ENCODE measurements around the gene NCKIPSD.

NCKIPSD gene

DNA sequence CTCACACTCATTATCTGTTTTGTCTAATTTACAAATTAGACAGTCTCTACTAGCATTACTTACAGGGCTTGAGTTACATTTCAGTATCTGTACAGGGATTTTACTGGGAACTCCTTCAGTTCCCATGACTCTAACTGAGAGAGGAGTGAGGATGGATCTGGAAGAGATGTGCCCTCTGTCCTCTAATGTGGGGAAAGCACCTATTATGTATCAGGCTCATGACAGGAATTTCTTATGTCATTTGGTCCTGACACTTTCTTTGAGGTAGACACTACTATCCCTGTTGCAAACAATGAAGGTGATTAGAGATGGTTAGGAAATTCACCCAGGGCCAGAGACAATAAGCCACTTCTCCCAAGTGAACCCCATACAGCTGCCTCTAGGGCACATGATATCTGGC lies 10.9 kb upstream of the NCKIPSD start:
- H3K27me3 ChIP-seq (ENCODE audit: control insufficient read depth in 1 of 2, insufficient read depth in 1 of 2, low read length in 2 of 2): no peaks in the 10 kb centered on the region
- H3K4me3 ChIP-seq (ENCODE audit: insufficient read depth in 1 of 2, low read depth in 1 of 2, low read length in 2 of 2): no peak overlapping the region
- H2AK5ac ChIP-seq (ENCODE audit: low read length, severe bottlenecking): no peak overlapping the region
- no peak overlapping the region for H4K8ac ChIP-seq (ENCODE audit: low read length)
- no peaks in the 10 kb centered on the region for H3K9me3 ChIP-seq (ENCODE audit: control insufficient read depth, low read length)
- H3K4ac ChIP-seq (ENCODE audit: low read depth in 1 of 2, low read length in 2 of 2): no peak overlapping the region
- H3K4me1 ChIP-seq (ENCODE audit: control insufficient read depth, insufficient read depth, low read depth, low read length): peaks cover 20% of the 10 kb centered on the region
- H2AFZ ChIP-seq (ENCODE audit: low read depth, low read length): no peak overlapping the region
- H3K14ac ChIP-seq (ENCODE audit: low read length in 2 of 2): no peak overlapping the region
- peak overlapping the region; percentile 31 for H3K9ac ChIP-seq (ENCODE audit: low read length)
- no peak overlapping the region for H2BK120ac ChIP-seq (ENCODE audit: low read depth, low read length)
- no peak overlapping the region for H2BK5ac ChIP-seq (ENCODE audit: low read depth, low read length, poor library complexity, severe bottlenecking)
- H3K79me1 ChIP-seq (replicated peaks; ENCODE audit: low read length, poor library complexity, severe bottlenecking): peaks cover 4% of the 10 kb centered on the region
- H3K27ac ChIP-seq (ENCODE audit: low read length, poor library complexity, severe bottlenecking): peak overlapping the region; percentile 35
- H2BK12ac ChIP-seq (ENCODE audit: low read length in 2 of 2): no peak overlapping the region
- H2BK15ac ChIP-seq (ENCODE audit: low read depth, poor library complexity, severe bottlenecking): no peak overlapping the region
- no peak overlapping the region for H4K91ac ChIP-seq (ENCODE audit: low read length)
- no peak overlapping the region for H3K18ac ChIP-seq (ENCODE audit: low read depth in 1 of 2, low read length in 2 of 2)
- peaks cover 40 to 52% of the 10 kb centered on the region in 2 experiments for H3K36me3 ChIP-seq (ENCODE audit: control insufficient read depth in 1 of 2, insufficient read depth in 2 of 2, low read depth in 1 of 2, low read length in 2 of 2)
- H3K23ac ChIP-seq (ENCODE audit: low read length in 2 of 2): no peak overlapping the region
- DNase-seq: peak; percentile 21
- no peak overlapping the region for H3K4me2 ChIP-seq (ENCODE audit: low read length, poor library complexity, severe bottlenecking)

DNA sequence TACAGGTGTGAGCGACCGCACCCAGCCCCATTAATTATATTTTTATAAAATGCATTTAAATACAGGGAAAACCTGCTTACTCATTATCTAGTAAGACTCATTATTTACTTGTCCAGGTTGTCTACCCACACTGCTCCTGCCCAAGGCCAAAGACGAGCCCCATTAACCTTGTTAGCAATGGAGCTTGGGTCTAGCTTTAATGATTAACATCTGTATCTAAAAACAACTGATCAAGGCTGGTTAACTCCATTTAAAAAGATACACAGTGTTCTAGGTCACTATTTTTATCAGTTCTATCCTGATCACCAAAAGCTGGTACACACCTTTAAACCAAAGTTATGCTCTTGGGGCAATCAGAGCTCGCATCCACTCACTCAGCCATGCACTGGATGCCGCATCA lies 10.4 kb upstream of the NCKIPSD start:
- DNase-seq: no peak
- Histone ChIP-seq H2BK12ac (ENCODE audit: low read length in 2 of 2) (no peak overlapping the region), H4K8ac (ENCODE audit: low read length) (no peak overlapping the region), H3K18ac (ENCODE audit: low read depth in 1 of 2, low read length in 2 of 2) (no peak overlapping the region), H3K27me3 (ENCODE audit: control insufficient read depth in 1 of 2, insufficient read depth in 1 of 2, low read length in 2 of 2) (no peaks in the 10 kb centered on the region), H3K9ac (ENCODE audit: low read length) (peak overlapping the region; percentile 31), H2AFZ (ENCODE audit: low read depth, low read length) (no peak overlapping the region), H3K4ac (ENCODE audit: low read depth in 1 of 2, low read length in 2 of 2) (no peak overlapping the region), H3K4me3 (ENCODE audit: insufficient read depth in 1 of 2, low read depth in 1 of 2, low read length in 2 of 2) (no peak overlapping the region), H2BK15ac (ENCODE audit: low read depth, poor library complexity, severe bottlenecking) (no peak overlapping the region), H3K27ac (ENCODE audit: low read length, poor library complexity, severe bottlenecking) (peak overlapping the region; percentile 35), H3K4me1 (ENCODE audit: control insufficient read depth, insufficient read depth, low read depth, low read length) (peaks cover 19% of the 10 kb centered on the region), H3K14ac (ENCODE audit: low read length in 2 of 2) (no peak overlapping the region), H3K9me3 (ENCODE audit: control insufficient read depth, low read length) (no peaks in the 10 kb centered on the region), H2AK5ac (ENCODE audit: low read length, severe bottlenecking) (no peak overlapping the region), H3K4me2 (ENCODE audit: low read length, poor library complexity, severe bottlenecking) (no peak overlapping the region), H3K79me1 (replicated peaks; ENCODE audit: low read length, poor library complexity, severe bottlenecking) (peaks cover 4% of the 10 kb centered on the region), H4K91ac (ENCODE audit: low read length) (no peak overlapping the region), H3K23ac (ENCODE audit: low read length in 2 of 2) (no peak overlapping the region), H2BK120ac (ENCODE audit: low read depth, low read length) (no peak overlapping the region), H3K36me3 (ENCODE audit: control insufficient read depth in 1 of 2, insufficient read depth in 2 of 2, low read depth in 1 of 2, low read length in 2 of 2) (peaks cover 43 to 55% of the 10 kb centered on the region in 2 experiments), H2BK5ac (ENCODE audit: low read depth, low read length, poor library complexity, severe bottlenecking) (no peak overlapping the region)
- 100% methylated on average over 2 of the region's 5 CpGs for WGBS

DNA sequence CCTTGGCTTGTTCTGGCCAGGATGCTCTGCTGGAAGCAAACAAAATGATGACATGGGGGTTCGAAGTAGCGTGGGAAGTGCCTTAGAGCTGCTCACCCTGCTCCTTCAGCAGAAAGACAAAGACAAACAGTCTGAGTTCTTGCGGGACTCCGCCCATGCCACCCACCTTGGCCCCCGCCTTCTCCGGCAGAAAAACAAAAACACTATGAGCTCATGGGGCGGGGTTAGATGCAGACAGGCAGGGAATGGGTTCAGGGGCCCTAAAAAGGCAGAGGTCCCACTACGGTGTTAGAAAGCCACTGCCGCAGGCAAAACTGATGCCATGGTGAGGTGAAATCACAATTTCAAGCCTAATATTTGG lies 9.7 kb upstream of the NCKIPSD start:
- no peaks in the 10 kb centered on the region for H3K9me3 ChIP-seq (ENCODE audit: control insufficient read depth, low read length)
- peak overlapping the region; percentile 86 for H3K9ac ChIP-seq (ENCODE audit: low read length)
- WGBS: 86% methylated on average over 8 of the region's 9 CpGs
- DNase-seq: peak; percentile 18
- H3K27ac ChIP-seq (ENCODE audit: low read length, poor library complexity, severe bottlenecking): peak overlapping the region; percentile 40
- H2AK5ac ChIP-seq (ENCODE audit: low read length, severe bottlenecking): peak overlapping the region; percentile 42
- peak overlapping the region in 1 of 2 experiments; percentile 76 for H3K4me3 ChIP-seq (ENCODE audit: insufficient read depth in 1 of 2, low read depth in 1 of 2, low read length in 2 of 2)
- no peak overlapping the region for H2BK15ac ChIP-seq (ENCODE audit: low read depth, poor library complexity, severe bottlenecking)
- H3K4ac ChIP-seq (ENCODE audit: low read depth in 1 of 2, low read length in 2 of 2): no peak overlapping the region
- H3K4me1 ChIP-seq (ENCODE audit: control insufficient read depth, insufficient read depth, low read depth, low read length): peaks cover 19% of the 10 kb centered on the region
- H2BK120ac ChIP-seq (ENCODE audit: low read depth, low read length): no peak overlapping the region
- H3K27me3 ChIP-seq (ENCODE audit: control insufficient read depth in 1 of 2, insufficient read depth in 1 of 2, low read length in 2 of 2): no peaks in the 10 kb centered on the region
- H3K4me2 ChIP-seq (ENCODE audit: low read length, poor library complexity, severe bottlenecking): no peak overlapping the region
- peaks cover 8% of the 10 kb centered on the region for H3K79me1 ChIP-seq (replicated peaks; ENCODE audit: low read length, poor library complexity, severe bottlenecking)
- H4K91ac ChIP-seq (ENCODE audit: low read length): no peak overlapping the region
- no peak overlapping the region for H4K8ac ChIP-seq (ENCODE audit: low read length)
- H3K18ac ChIP-seq (ENCODE audit: low read depth in 1 of 2, low read length in 2 of 2): peak overlapping the region in 1 of 2 experiments; percentile 19
- no peak overlapping the region for H2BK5ac ChIP-seq (ENCODE audit: low read depth, low read length, poor library complexity, severe bottlenecking)
- no peak overlapping the region for H2AFZ ChIP-seq (ENCODE audit: low read depth, low read length)
- no peak overlapping the region for H3K14ac ChIP-seq (ENCODE audit: low read length in 2 of 2)
- H3K36me3 ChIP-seq (ENCODE audit: control insufficient read depth in 1 of 2, insufficient read depth in 2 of 2, low read depth in 1 of 2, low read length in 2 of 2): peaks cover 51 to 62% of the 10 kb centered on the region in 2 experiments
- no peak overlapping the region for H2BK12ac ChIP-seq (ENCODE audit: low read length in 2 of 2)
- H3K23ac ChIP-seq (ENCODE audit: low read length in 2 of 2): no peak overlapping the region

DNA sequence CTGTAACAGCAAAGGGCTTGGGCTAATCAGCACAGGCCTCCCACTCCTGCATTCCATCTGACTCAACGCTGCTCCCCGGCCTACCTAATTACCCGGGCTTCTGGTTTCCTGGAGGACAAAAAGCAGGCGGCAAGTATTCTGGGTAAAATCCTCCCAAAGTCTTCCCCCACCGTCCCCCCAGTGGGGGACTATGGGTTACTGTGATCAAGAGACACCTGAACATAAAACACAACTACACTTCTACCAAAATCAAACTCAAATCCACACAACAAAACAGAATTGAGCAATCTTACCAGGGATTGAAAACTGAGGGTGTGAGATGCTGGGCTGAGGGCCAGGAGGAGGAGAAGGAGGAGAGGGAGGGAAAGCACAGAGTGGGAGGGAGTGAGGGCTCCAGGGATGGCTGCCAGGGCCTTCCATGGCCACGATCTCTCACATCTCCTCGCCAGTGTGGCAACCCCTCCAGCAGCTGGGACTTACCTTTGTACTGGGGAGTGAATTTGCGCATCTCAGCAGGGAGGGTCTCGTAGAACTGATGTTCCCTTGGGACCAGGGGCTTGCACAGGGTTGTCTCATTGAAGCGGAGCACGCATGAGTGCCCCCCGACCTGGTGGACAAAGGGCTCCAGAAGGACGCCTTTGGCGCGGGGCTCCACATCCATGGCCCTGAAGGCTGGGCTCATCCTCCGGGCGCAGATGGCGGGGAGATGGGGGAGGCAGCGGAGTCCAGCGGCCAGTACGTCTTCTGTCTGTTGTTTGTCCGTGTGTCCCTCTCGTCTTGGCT lies 9.1 kb upstream of the NCKIPSD start:
- H3K23ac ChIP-seq (ENCODE audit: low read length in 2 of 2): no peak overlapping the region
- peak overlapping the region in 1 of 2 experiments; percentile 76 for H3K4me3 ChIP-seq (ENCODE audit: insufficient read depth in 1 of 2, low read depth in 1 of 2, low read length in 2 of 2)
- no peak overlapping the region for H2BK12ac ChIP-seq (ENCODE audit: low read length in 2 of 2)
- peak overlapping the region; percentile 40 for H3K27ac ChIP-seq (ENCODE audit: low read length, poor library complexity, severe bottlenecking)
- no peaks in the 10 kb centered on the region for H3K27me3 ChIP-seq (ENCODE audit: control insufficient read depth in 1 of 2, insufficient read depth in 1 of 2, low read length in 2 of 2)
- H2BK120ac ChIP-seq (ENCODE audit: low read depth, low read length): no peak overlapping the region
- peak overlapping the region in 1 of 2 experiments; percentile 19 for H3K18ac ChIP-seq (ENCODE audit: low read depth in 1 of 2, low read length in 2 of 2)
- H3K36me3 ChIP-seq (ENCODE audit: control insufficient read depth in 1 of 2, insufficient read depth in 2 of 2, low read depth in 1 of 2, low read length in 2 of 2): peaks cover 54 to 67% of the 10 kb centered on the region in 2 experiments
- H4K91ac ChIP-seq (ENCODE audit: low read length): no peak overlapping the region
- H3K4me2 ChIP-seq (ENCODE audit: low read length, poor library complexity, severe bottlenecking): peak overlapping the region; percentile 29
- H4K8ac ChIP-seq (ENCODE audit: low read length): no peak overlapping the region
- H3K14ac ChIP-seq (ENCODE audit: low read length in 2 of 2): no peak overlapping the region
- H2AK5ac ChIP-seq (ENCODE audit: low read length, severe bottlenecking): peak overlapping the region; percentile 42
- no peak overlapping the region for H2BK5ac ChIP-seq (ENCODE audit: low read depth, low read length, poor library complexity, severe bottlenecking)
- peaks cover 19% of the 10 kb centered on the region for H3K4me1 ChIP-seq (ENCODE audit: control insufficient read depth, insufficient read depth, low read depth, low read length)
- peak; percentile 85 for DNase-seq
- no peak overlapping the region for H3K4ac ChIP-seq (ENCODE audit: low read depth in 1 of 2, low read length in 2 of 2)
- H3K9me3 ChIP-seq (ENCODE audit: control insufficient read depth, low read length): no peaks in the 10 kb centered on the region
- WGBS: 71% methylated on average over 22 of the region's 23 CpGs
- H3K9ac ChIP-seq (ENCODE audit: low read length): peak overlapping the region; percentile 86
- H2AFZ ChIP-seq (ENCODE audit: low read depth, low read length): no peak overlapping the region
- H2BK15ac ChIP-seq (ENCODE audit: low read depth, poor library complexity, severe bottlenecking): no peak overlapping the region
- H3K79me1 ChIP-seq (replicated peaks; ENCODE audit: low read length, poor library complexity, severe bottlenecking): peaks cover 8% of the 10 kb centered on the region

Measured in mesenchymal stem cell (in vitro differentiated cells and primary cell).